ENCODE data around the gene AFDN. TPM values are rescaled to one million over a fixed set of nuclear protein-coding genes. Genes with fewer than 3 reads are reported as not detected.

AFDN gene
- total RNA-seq, 4 donors from 2014 or later = 148 to 371 (median 204) TPM

DNA sequence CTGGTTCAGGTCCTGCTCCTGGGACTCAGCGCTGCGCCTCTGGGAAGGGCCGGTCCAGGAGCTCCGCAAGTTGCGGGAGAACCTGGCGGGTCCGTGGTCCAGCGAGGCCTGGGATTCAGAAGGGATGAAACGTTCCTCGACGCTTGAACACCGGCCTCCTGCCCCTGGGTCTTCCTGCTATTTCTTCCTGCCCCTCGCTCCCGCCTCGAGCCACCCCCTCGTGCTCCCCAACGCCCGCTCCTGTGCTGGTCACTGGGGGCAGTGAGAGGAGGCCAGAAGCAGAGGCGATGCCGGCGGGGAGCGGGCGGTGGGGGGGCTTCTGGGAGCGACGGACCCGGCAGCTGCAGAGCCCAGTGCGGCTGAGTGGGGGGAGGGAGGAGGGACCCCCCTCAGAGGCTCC is 150.0 kb downstream of the AFDN start:
- WGBS, 2 donors (ENCODE audit: low coverage in 1 of 2) = 96% methylated on average over 24 of the region's 27 CpGs; no CpG with 5 or more reads in 1 of the 2 donors
- TF ChIP-seq POLR2AphosphoS5 (IDR thresholded peaks at IDR 0.05) (no peak), POLR2A (IDR thresholded peaks at IDR 0.05) (no peak)
- TF ChIP-seq, protein P1, sequence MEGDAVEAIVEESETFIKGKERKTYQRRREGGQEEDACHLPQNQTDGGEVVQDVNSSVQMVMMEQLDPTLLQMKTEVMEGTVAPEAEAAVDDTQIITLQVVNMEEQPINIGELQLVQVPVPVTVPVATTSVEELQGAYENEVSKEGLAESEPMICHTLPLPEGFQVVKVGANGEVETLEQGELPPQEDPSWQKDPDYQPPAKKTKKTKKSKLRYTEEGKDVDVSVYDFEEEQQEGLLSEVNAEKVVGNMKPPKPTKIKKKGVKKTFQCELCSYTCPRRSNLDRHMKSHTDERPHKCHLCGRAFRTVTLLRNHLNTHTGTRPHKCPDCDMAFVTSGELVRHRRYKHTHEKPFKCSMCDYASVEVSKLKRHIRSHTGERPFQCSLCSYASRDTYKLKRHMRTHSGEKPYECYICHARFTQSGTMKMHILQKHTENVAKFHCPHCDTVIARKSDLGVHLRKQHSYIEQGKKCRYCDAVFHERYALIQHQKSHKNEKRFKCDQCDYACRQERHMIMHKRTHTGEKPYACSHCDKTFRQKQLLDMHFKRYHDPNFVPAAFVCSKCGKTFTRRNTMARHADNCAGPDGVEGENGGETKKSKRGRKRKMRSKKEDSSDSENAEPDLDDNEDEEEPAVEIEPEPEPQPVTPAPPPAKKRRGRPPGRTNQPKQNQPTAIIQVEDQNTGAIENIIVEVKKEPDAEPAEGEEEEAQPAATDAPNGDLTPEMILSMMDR (IDR thresholded peaks at IDR 0.05) = no peak

DNA sequence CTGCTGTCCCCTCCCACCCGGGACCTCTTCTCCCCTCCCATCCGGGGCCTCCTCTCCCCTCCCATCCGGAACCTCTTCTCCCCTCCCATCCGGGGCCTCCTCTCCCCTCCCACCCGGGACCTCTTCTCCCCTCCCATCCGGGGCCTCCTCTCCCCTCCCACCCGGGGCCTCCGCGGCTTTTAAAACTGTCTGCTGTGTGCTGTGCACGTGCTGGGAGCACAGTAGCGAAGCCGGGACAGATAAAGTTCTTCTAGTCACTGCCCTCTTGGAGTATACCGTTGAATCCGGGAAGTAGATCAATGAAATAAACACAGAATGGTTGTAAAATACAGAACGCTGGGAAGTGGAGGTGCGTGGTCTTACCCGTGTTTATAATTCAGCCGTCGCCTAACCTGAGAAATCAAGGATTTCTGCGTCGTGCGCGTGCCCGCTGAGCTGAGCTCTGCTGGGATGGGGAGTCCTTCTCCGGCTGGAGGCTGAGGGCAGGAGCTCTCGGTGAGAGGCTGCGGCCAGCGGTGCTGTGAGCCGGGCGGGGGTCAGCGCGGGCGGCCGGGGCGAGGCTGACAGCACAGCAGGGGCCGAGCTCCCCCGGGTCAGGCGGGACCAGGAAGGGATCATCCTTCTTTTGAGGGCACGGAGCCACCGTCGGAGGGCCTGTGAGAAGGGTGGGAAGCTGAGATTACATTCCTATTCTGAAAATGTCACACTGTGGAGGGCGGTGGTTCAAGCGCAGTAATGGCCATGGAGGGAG is 151.2 kb downstream of the AFDN start:
- 92 to 96% methylated on average over 5 to 38 of the region's 43 CpGs for WGBS, 2 donors (ENCODE audit: low coverage in 1 of 2)

More for the DNA sequence above, 150.0 kb downstream of the AFDN start:
- in situ Hi-C loops (cut with MboI; ENCODE audit: low pct_ligation_motif_present in 1 of 4, low pct_unique_long_range_greater_than_20kb in 1 of 4, low sequenced_read_pairs in 3 of 4) (no loop called here), intact Hi-C loops (cut with DNase I; ENCODE audit: low total_unique reads) (no loop called here)
- no peak overlapping the region for H3K4me3 ChIP-seq
- peaks cover 0 to 12% (median 3%) of the 10 kb centered on the region in 4 donors for H3K4me1 ChIP-seq
- no peaks in the 10 kb centered on the region for H3K9me3 ChIP-seq
- H3K27me3 ChIP-seq = no peaks in the 10 kb centered on the region
- no peak overlapping the region for H3K27ac ChIP-seq
- H3K36me3 ChIP-seq = no peaks in the 10 kb centered on the region
- DNase-seq = no peak

DNA sequence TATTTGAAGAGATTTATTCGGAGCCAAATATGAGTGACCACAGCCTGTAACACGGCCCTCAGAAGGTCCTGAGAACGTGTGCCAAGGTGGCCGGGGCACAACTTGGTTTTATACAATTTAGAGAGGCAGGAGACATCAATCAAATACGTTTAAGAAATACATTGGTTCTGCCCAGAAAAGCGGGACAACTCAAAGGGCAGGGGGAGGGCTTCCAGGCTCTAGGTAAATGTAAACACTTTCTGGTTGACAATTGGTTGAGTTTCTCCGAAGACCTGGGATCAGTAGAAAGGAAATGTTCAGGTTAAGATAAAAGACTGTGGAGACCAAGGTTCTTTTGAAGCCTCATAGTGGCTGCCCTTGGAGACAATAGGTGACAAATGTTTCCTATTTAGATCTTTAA is 151.9 kb downstream of the AFDN start:
- Histone ChIP-seq H3K4me1 (peaks cover 0 to 12% (median 3%) of the 10 kb centered on the region in 4 donors), H3K4me3 (no peak overlapping the region), H3K27ac (no peak overlapping the region), H3K36me3 (no peaks in the 10 kb centered on the region), H3K27me3 (no peaks in the 10 kb centered on the region), H3K9me3 (no peaks in the 10 kb centered on the region)
- in situ Hi-C loops (cut with MboI; ENCODE audit: low pct_ligation_motif_present in 1 of 4, low pct_unique_long_range_greater_than_20kb in 1 of 4, low sequenced_read_pairs in 3 of 4) (no loop called here), intact Hi-C loops (cut with DNase I; ENCODE audit: low total_unique reads) (no loop called here)
- DNase-seq = no peak
- 78 to 87% methylated on average over 6 to 7 of the region's 7 CpGs for WGBS, 2 donors (ENCODE audit: low coverage in 1 of 2)
- no peak for TF ChIP-seq POLR2A (IDR thresholded peaks at IDR 0.05)

More for the DNA sequence above, 151.2 kb downstream of the AFDN start:
- in situ Hi-C loops (cut with MboI; ENCODE audit: low pct_ligation_motif_present in 1 of 4, low pct_unique_long_range_greater_than_20kb in 1 of 4, low sequenced_read_pairs in 3 of 4) = no loop called here
- H3K36me3 ChIP-seq = no peaks in the 10 kb centered on the region
- intact Hi-C loops (cut with DNase I; ENCODE audit: low total_unique reads) = no loop called here
- H3K27me3 ChIP-seq = no peaks in the 10 kb centered on the region
- DNase-seq = no peak
- H3K4me3 ChIP-seq = no peak overlapping the region
- peaks cover 0 to 12% (median 3%) of the 10 kb centered on the region in 4 donors for H3K4me1 ChIP-seq
- no peak overlapping the region for H3K27ac ChIP-seq
- no peaks in the 10 kb centered on the region for H3K9me3 ChIP-seq
- TF ChIP-seq, protein P1 (IDR thresholded peaks at IDR 0.05) = no peak
- no peak for TF ChIP-seq POLR2AphosphoS5 (IDR thresholded peaks at IDR 0.05)
- TF ChIP-seq EP300 (IDR thresholded peaks at IDR 0.05; ENCODE audit: low read depth) = no peak
- TF ChIP-seq POLR2A (IDR thresholded peaks at IDR 0.05) = no peak

DNA sequence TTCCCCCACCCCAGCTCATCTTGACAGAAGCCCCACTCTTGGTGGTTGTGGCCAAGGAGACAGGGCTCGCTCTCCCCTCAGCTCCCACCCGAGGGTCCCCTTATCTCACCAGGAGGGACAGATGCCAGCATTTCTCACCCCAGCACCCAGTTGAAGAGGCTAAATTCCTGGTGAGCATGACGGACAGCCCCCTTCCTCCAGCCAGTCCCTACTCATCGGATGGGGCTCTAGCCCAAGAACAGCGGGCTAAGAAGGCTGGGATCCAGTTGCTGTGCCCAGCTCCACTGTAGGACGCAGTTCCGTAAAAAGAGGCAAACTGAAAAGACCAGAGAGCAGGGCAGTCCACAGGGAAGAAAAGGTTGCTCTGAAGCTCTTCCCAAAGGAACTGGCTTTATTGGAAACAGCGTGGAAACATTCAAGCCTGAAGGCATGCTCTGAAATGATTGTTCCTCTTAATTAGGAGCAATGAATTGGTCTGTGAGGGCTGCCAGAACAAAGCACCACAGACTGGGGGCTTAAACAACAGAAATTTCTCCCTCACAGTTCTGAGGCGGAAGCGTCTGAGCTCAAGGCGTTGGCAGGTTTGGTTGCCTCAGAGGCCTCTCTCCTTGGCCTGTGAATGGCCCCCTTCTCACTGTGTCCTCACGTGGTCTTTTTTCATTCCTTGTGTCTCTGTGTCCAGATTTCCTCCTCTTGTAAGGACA is 152.9 kb downstream of the AFDN start:
- H3K4me1 ChIP-seq = peaks cover 0 to 8% (median 3%) of the 10 kb centered on the region in 4 donors
- H3K9me3 ChIP-seq = no peaks in the 10 kb centered on the region
- no peak for DNase-seq
- intact Hi-C loops (cut with DNase I; ENCODE audit: low total_unique reads) (no loop called here), in situ Hi-C loops (cut with MboI; ENCODE audit: low pct_ligation_motif_present in 1 of 4, low pct_unique_long_range_greater_than_20kb in 1 of 4, low sequenced_read_pairs in 3 of 4) (no loop called here)
- H3K36me3 ChIP-seq = no peaks in the 10 kb centered on the region
- no peak for TF ChIP-seq EP300 (IDR thresholded peaks at IDR 0.05; ENCODE audit: low read depth)
- TF ChIP-seq POLR2A (IDR thresholded peaks at IDR 0.05) = no peak
- TF ChIP-seq, protein P1 (IDR thresholded peaks at IDR 0.05) = no peak
- no peak for TF ChIP-seq POLR2AphosphoS5 (IDR thresholded peaks at IDR 0.05)
- no peak overlapping the region for H3K4me3 ChIP-seq
- H3K27me3 ChIP-seq = no peaks in the 10 kb centered on the region
- WGBS, 2 donors (ENCODE audit: low coverage in 1 of 2) = 83 to 93% methylated on average over 4 to 12 of the region's 12 CpGs
- H3K27ac ChIP-seq = no peak overlapping the region
